ENCODE results near the gene ZSWIM7. TPM values are rescaled to one million over a fixed set of nuclear protein-coding genes. Genes with fewer than 3 reads are reported as not detected.

Gene ZSWIM7
- total RNA-seq, 1 experiment from 2014 or later = 28.7 TPM

DNA sequence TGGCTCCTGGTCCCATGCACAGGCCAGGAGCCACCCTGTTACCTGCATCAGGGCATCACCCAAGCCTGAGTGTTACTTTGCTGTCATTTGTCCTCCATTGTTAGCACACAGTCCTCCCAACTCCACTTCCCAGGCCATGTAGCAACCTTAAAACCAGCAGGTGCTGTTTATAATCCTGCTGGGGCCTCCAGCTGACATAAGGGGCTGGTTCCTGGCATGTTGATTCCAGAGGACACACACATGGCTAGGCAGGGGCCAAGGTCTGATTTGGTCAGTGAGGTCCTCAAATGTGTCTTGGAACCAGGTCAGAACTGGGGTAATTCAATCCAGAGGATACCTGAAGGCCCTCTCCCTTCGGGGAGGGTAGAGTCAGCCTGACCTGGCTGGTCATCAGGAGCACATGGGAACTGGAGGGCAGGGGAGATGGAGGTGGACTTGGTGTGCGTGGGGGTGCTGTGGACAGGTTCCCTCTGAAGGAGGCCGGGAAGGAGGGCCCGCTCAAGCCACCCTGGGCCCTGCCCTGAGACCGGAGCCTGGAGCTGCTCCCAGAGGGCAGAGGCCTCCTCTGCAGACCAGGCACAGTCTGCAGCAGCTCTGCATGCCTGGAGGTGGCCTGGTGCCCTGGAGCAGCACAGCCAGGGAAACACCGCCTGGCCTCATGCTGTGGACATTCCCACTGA is 48.0 kb downstream of the ZSWIM7 start:
- no peak overlapping the region for H3K4me3 ChIP-seq (ENCODE audit: low read depth, low read length, poor library complexity, severe bottlenecking)
- no peak overlapping the region for H3K27ac ChIP-seq (ENCODE audit: low read depth, low read length, poor library complexity, severe bottlenecking)
- no peaks in the 10 kb centered on the region for H3K36me3 ChIP-seq (ENCODE audit: insufficient read depth, low read length, poor library complexity, severe bottlenecking)
- intact Hi-C loops (cut with micrococcal nuclease; ENCODE audit: unreplicated experiment) = no loop called here
- peaks cover 5% of the 10 kb centered on the region for H3K4me1 ChIP-seq (ENCODE audit: insufficient read depth, low read length, poor library complexity, severe bottlenecking)
- no peak for DNase-seq (ENCODE audit: low spot score)
- ChIA-PET CTCF (no interaction called here), POLR2A (ENCODE audit: low non-redundant PET) (no interaction called here)
- no peaks in the 10 kb centered on the region for H3K27me3 ChIP-seq (replicated peaks; ENCODE audit: insufficient read depth, low read depth, low read length, poor library complexity)
- no TSS peak for BruUV-seq (replicated peaks)
- no peaks in the 10 kb centered on the region for H3K9me3 ChIP-seq (ENCODE audit: low read depth, low read length, poor library complexity, severe bottlenecking)
- TF ChIP-seq CTCF (conservative IDR thresholded peaks at IDR 0.05; ENCODE audit: low read depth, low read length) = no peak
- no peak for TF ChIP-seq EZH2 (IDR thresholded peaks at IDR 0.05; ENCODE audit: borderline replicate concordance, low read depth, low read length, poor library complexity, severe bottlenecking)

- intact Hi-C loops (cut with micrococcal nuclease; ENCODE audit: unreplicated experiment) = no loop called here
- no peak for TF ChIP-seq EZH2 (IDR thresholded peaks at IDR 0.05; ENCODE audit: borderline replicate concordance, low read depth, low read length, poor library complexity, severe bottlenecking)
- TF ChIP-seq CTCF (conservative IDR thresholded peaks at IDR 0.05; ENCODE audit: low read depth, low read length) = no peak
- Histone ChIP-seq H3K4me3 (ENCODE audit: low read depth, low read length, poor library complexity, severe bottlenecking) (no peak overlapping the region), H3K27ac (ENCODE audit: low read depth, low read length, poor library complexity, severe bottlenecking) (no peak overlapping the region), H3K27me3 (replicated peaks; ENCODE audit: insufficient read depth, low read depth, low read length, poor library complexity) (no peaks in the 10 kb centered on the region), H3K9me3 (ENCODE audit: low read depth, low read length, poor library complexity, severe bottlenecking) (no peaks in the 10 kb centered on the region), H3K36me3 (ENCODE audit: insufficient read depth, low read length, poor library complexity, severe bottlenecking) (no peaks in the 10 kb centered on the region), H3K4me1 (ENCODE audit: insufficient read depth, low read length, poor library complexity, severe bottlenecking) (peaks cover 7% of the 10 kb centered on the region)
- no peak for DNase-seq (ENCODE audit: low spot score)
- ChIA-PET POLR2A (ENCODE audit: low non-redundant PET) (no interaction called here), CTCF (no interaction called here)
- BruUV-seq (replicated peaks) = no TSS peak
Measured at GRCh38 chr17:15947976-15948752, 51.3 kb downstream of the ZSWIM7 start.

- no peak overlapping the region for H3K27ac ChIP-seq (ENCODE audit: low read depth, low read length, poor library complexity, severe bottlenecking)
- no peak overlapping the region for H3K4me3 ChIP-seq (ENCODE audit: low read depth, low read length, poor library complexity, severe bottlenecking)
- BruUV-seq (replicated peaks) = no TSS peak
- peaks cover 7% of the 10 kb centered on the region for H3K4me1 ChIP-seq (ENCODE audit: insufficient read depth, low read length, poor library complexity, severe bottlenecking)
- no peaks in the 10 kb centered on the region for H3K36me3 ChIP-seq (ENCODE audit: insufficient read depth, low read length, poor library complexity, severe bottlenecking)
- DNase-seq (ENCODE audit: low spot score) = no peak
- H3K27me3 ChIP-seq (replicated peaks; ENCODE audit: insufficient read depth, low read depth, low read length, poor library complexity) = no peaks in the 10 kb centered on the region
- ChIA-PET POLR2A (ENCODE audit: low non-redundant PET) (no interaction called here), CTCF (no interaction called here)
- TF ChIP-seq EZH2 (IDR thresholded peaks at IDR 0.05; ENCODE audit: borderline replicate concordance, low read depth, low read length, poor library complexity, severe bottlenecking) = no peak
- TF ChIP-seq CTCF (conservative IDR thresholded peaks at IDR 0.05; ENCODE audit: low read depth, low read length) = no peak
- no peaks in the 10 kb centered on the region for H3K9me3 ChIP-seq (ENCODE audit: low read depth, low read length, poor library complexity, severe bottlenecking)
- intact Hi-C loops (cut with micrococcal nuclease; ENCODE audit: unreplicated experiment) = no loop called here
Measured at GRCh38 chr17:15947271-15947670, 52.2 kb downstream of the ZSWIM7 start.

Data from A673 (cell line).